Activated T-cell treated with anti-CD3 and anti-CD28 coated beads, Interleukin-2, amount 50 U/mL, for 24 hours (primary cell): Measurements from ENCODE around the gene CAPZA1.
A peak's percentile ranks its signal among the peaks of the same experiment; 100 is the strongest.

Experiments used
- DNase-seq: peaks from one replicate; pipeline ENCODE4 v3.0.0-alpha.2; 2020
- H3K27ac Mint-ChIP-seq: 2 replicates; pipeline ENCODE4 v1.8.0; 2020; ENCODE audit warnings: mild to moderate bottlenecking, mixed read lengths
- H3K27me3 Mint-ChIP-seq: 2 replicates; pipeline ENCODE4 v1.8.0; 2020; ENCODE audit warnings: mixed read lengths
- H3K36me3 Mint-ChIP-seq: 2 replicates; pipeline ENCODE4 v1.8.0; 2020; ENCODE audit warnings: low read depth, mixed read lengths
- H3K4me1 Mint-ChIP-seq: 2 replicates; pipeline ENCODE4 v1.8.0; 2020; ENCODE audit warnings: low read depth, mixed read lengths
- H3K4me3 Mint-ChIP-seq: 2 replicates; pipeline ENCODE4 v1.8.0; 2020; ENCODE audit warnings: mild to moderate bottlenecking, moderate library complexity, mixed read lengths
- H3K9me3 Mint-ChIP-seq: 2 replicates; pipeline ENCODE4 v1.8.0; 2020; ENCODE audit warnings: mixed read lengths

CAPZA1 gene

DNA sequence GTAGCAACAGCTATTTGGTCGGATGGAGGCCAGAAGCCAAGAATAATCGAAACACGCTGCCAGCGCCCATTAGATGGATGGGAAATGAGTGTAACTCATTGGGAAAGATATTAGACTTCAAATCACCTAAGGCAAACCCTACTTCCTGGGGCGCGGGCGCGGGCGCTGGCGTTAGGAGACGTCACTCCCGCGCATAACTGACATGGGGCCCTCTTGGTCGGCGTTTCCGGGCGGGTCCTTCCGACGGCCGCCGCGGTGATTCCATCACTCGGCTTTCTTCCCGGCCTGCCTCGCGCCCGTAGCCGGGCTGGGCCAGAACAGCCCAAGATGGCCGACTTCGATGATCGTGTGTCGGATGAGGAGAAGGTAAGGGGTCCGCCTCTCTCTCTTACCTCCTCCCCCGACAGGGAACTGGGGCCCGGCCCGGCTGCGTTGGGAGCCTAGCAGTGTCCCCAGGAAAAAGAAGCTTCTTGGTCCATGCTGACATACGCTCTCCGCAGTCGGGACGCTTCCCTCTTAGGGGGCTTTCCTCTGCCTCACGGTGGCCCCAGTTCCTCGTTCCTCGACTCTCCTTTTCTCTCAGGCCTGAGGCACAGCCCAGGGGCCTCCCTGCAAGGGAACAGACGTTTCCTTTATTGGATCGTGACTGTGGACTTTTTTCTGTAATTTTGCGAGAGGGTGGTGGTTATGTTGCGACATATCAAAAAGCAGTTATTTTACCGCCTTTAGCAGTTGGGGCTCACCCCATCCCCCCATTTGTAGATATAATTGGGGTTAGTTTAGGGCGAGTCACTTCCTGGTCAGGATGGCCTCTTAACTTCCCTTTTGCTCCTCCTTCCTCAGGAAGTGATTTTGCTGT, at the start of gene CAPZA1:
Gene CAPZA1 (plus strand): TSS at position 315 of the 859 bp plus-strand sequence. CDS start 13 bp downstream, at position 328.
- no peaks in the 10 kb centered on the region for H3K9me3 Mint-ChIP-seq
- H3K36me3 Mint-ChIP-seq: peaks cover 71% of the 10 kb centered on the region
- H3K27me3 Mint-ChIP-seq: no peaks in the 10 kb centered on the region
- peak within 1 kb of the TSS; percentile 99 for H3K27ac Mint-ChIP-seq
- H3K4me3 Mint-ChIP-seq: peak within 1 kb of the TSS; percentile 99
- H3K4me1 Mint-ChIP-seq: peaks cover 38% of the 10 kb centered on the region
- DNase-seq: peak; percentile 91

DNA sequence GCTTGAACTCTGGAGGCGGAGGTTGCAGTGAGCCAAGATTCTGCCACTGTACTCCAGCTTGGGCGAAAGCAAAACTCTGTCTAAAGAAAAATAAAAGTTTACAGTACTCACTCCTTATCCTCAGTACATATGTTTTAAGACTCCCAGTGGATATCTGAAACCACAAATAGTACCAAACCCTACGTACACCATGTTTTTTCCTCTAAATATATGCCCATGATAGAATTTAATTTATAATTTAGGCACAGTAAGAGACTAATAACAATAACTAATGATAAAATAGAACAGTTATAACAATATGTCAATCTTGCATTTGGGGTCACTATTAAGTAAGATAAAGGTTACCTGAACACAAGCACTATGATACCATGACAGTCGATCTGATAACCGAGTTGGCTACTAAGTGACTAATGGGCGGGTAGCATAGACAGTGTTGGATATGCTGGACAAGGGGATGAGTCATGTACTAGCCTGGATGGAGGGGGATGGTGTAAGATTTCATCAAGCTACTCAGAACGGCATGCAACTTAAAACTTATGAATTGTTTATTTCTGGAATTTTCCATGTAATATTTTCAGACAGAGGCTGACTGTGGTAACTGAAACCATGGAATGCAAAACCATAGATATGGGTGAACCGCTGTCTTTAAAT, 44.4 kb upstream of the CAPZA1 start:
- H3K27me3 Mint-ChIP-seq: no peaks in the 10 kb centered on the region
- no peaks in the 10 kb centered on the region for H3K4me1 Mint-ChIP-seq
- H3K9me3 Mint-ChIP-seq: no peaks in the 10 kb centered on the region
- peaks cover 53% of the 10 kb centered on the region for H3K36me3 Mint-ChIP-seq
- no peak for DNase-seq
- H3K27ac Mint-ChIP-seq: no peak overlapping the region
- no peak overlapping the region for H3K4me3 Mint-ChIP-seq

DNA sequence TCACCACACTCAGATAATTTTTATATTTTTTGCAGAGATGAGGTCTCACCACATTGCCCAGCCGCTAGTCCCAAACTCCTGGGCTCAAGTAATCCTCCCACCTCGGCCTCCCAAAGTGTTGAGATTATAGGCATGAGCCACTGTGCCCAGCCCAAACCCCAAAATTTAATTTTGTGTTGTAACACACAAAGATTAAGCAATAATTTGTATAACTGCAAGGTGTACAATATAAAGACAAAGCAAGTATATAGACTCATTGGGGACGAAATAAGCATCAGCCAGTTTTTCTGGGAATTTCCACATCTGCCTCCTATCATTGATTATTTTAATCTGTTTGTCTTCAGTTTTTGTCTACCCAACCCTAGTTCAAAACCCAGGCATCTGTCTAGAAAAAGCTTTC, 43.4 kb upstream of the CAPZA1 start:
- Mint-ChIP-seq H3K27ac (no peak overlapping the region), H3K27me3 (no peaks in the 10 kb centered on the region), H3K4me3 (no peak overlapping the region), H3K9me3 (no peaks in the 10 kb centered on the region), H3K36me3 (peaks cover 52% of the 10 kb centered on the region), H3K4me1 (no peaks in the 10 kb centered on the region)
- no peak for DNase-seq

- Mint-ChIP-seq H3K9me3 (no peaks in the 10 kb centered on the region), H3K27me3 (no peaks in the 10 kb centered on the region), H3K4me3 (no peak overlapping the region), H3K4me1 (no peaks in the 10 kb centered on the region), H3K36me3 (peaks cover 40% of the 10 kb centered on the region), H3K27ac (no peak overlapping the region)
- no peak for DNase-seq
Measured at GRCh38 chr1:112579801-112580510, 39.7 kb upstream of the CAPZA1 start.

DNA sequence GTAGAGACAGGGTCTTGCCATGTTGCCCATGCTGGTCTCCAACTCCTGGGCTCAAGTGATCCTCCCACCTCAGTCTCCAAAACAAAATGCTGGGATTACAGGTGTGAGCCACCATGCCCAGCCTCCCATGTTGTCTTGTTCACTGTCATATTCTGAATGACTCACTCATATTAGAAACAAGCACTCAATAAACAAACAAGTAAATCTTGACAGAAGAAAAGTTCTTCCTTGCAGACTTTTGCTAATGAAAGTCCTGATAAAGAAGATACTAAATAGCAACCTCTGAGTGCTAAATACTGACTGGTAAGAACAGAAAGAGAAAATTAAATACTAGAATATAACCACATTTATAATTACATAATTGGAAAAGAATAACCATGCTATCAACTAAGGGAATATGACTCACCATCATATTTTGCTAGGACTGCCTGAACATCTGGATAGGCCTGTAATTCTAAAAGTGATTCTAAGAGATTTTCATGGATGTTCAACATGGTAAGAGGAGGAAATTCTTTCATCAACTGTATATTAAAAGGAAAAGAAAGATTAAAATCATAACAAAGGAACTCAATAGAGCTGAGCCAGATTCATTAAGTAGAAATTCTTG, 37.9 kb upstream of the CAPZA1 start:
- peaks cover 24% of the 10 kb centered on the region for H3K36me3 Mint-ChIP-seq
- H3K9me3 Mint-ChIP-seq: no peaks in the 10 kb centered on the region
- no peak overlapping the region for H3K27ac Mint-ChIP-seq
- H3K4me1 Mint-ChIP-seq: no peaks in the 10 kb centered on the region
- no peak overlapping the region for H3K4me3 Mint-ChIP-seq
- H3K27me3 Mint-ChIP-seq: no peaks in the 10 kb centered on the region
- no peak for DNase-seq

GRCh38 chr1:112583366-112583765, 36.3 kb upstream of the CAPZA1 start:
- H3K9me3 Mint-ChIP-seq: no peaks in the 10 kb centered on the region
- no peak for DNase-seq
- H3K4me3 Mint-ChIP-seq: no peak overlapping the region
- no peak overlapping the region for H3K27ac Mint-ChIP-seq
- peaks cover 21% of the 10 kb centered on the region for H3K36me3 Mint-ChIP-seq
- H3K27me3 Mint-ChIP-seq: no peaks in the 10 kb centered on the region
- H3K4me1 Mint-ChIP-seq: no peaks in the 10 kb centered on the region

DNA sequence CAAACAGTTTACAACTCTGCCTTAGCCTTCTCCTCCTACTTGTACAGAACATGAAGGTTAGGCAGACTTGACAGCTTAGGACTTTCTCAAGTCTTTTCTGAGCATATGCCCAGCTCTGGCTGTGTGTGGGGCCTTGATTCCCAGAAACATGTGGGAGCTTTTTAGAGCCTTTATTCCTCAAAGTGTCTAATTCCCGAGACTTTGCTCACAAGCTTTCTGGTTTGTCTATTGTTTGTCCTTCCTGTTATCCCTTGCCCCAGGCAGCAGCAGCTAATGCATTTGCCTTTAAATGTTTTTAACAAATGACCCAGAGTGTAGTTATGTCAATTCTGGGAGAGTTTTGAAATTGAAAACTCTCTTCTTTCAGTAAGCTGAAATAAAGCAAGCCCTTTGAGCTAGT, 29.9 kb upstream of the CAPZA1 start:
- H3K4me3 Mint-ChIP-seq: no peak overlapping the region

GRCh38 chr1:112594208-112594876, 25.3 kb upstream of the CAPZA1 start:
- Mint-ChIP-seq H3K27ac (no peak overlapping the region), H3K27me3 (no peaks in the 10 kb centered on the region), H3K4me1 (no peaks in the 10 kb centered on the region), H3K36me3 (peaks cover 55% of the 10 kb centered on the region), H3K4me3 (no peak overlapping the region), H3K9me3 (peaks cover 2% of the 10 kb centered on the region)
- DNase-seq: no peak

More for the DNA sequence above, 29.9 kb upstream of the CAPZA1 start:
- DNase-seq: no peak
- Mint-ChIP-seq H3K36me3 (peaks cover 54% of the 10 kb centered on the region), H3K4me1 (no peaks in the 10 kb centered on the region), H3K9me3 (peaks cover 2% of the 10 kb centered on the region), H3K27me3 (no peaks in the 10 kb centered on the region), H3K27ac (no peak overlapping the region)

DNA sequence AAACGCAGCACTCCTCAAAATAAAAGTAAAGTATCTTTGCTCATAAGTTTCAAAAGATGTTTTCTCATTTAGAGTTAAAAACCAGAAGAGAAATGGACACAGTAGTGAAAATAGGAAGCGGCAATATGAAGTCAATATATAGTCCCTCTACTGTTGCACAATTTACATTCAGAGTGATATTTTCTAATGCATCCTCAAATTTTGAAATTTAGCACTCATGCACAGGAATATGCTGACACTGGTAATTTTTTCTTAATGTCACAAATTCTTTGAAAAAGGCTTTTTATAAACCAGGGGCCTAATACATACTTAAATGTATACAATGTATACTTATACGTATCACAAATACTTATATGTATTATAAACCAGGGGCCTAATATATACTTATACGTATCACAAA, 20.2 kb upstream of the CAPZA1 start:
- peaks cover 55% of the 10 kb centered on the region for H3K36me3 Mint-ChIP-seq
- DNase-seq: no peak
- H3K9me3 Mint-ChIP-seq: no peaks in the 10 kb centered on the region
- H3K27ac Mint-ChIP-seq: no peak overlapping the region
- H3K27me3 Mint-ChIP-seq: no peaks in the 10 kb centered on the region
- no peak overlapping the region for H3K4me3 Mint-ChIP-seq
- no peaks in the 10 kb centered on the region for H3K4me1 Mint-ChIP-seq

GRCh38 chr1:112603012-112603411, 16.6 kb upstream of the CAPZA1 start:
- Mint-ChIP-seq H3K4me3 (no peak overlapping the region), H3K9me3 (no peaks in the 10 kb centered on the region), H3K36me3 (peaks cover 67% of the 10 kb centered on the region), H3K4me1 (peaks cover 7% of the 10 kb centered on the region), H3K27me3 (no peaks in the 10 kb centered on the region), H3K27ac (no peak overlapping the region)
- DNase-seq: no peak

- Mint-ChIP-seq H3K9me3 (no peaks in the 10 kb centered on the region), H3K27ac (no peak overlapping the region), H3K36me3 (peaks cover 70% of the 10 kb centered on the region), H3K4me3 (no peak overlapping the region), H3K4me1 (peaks cover 7% of the 10 kb centered on the region), H3K27me3 (no peaks in the 10 kb centered on the region)
- no peak for DNase-seq
Measured at GRCh38 chr1:112603541-112603940, 16.1 kb upstream of the CAPZA1 start.

DNA sequence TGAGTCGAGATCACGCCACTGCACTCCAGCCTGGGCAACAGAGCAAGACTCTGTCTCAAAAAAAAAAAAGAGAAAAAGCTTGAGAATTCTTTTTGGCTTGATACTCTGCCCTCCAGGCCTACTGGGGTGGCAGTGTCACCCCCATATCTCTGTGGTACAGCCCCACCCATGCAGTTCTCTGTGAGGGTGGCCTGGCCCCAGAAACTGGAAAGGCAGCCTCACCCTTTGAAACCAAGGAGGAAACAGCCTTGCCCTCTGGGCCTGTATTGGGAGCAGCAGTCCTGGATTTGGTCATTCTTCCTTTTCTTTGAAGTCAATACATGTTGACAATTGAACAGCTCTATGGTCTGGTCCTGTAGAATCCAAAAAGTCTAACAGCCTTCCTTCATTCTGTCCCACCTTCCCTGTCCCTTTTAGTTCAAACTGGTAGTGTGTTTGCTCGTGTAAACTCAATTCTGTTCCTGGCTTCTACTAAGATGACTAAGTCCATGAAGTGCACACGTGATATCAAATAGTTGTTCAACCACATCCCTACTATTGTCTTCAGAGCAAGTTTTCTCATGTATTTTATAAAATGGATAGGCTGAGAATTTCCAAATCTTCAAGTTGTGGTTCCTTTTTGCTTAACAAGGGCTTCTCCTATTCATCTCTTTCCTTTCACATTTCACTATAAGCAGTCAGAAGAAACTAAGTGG, 13.9 kb upstream of the CAPZA1 start:
- H3K9me3 Mint-ChIP-seq: no peaks in the 10 kb centered on the region
- no peaks in the 10 kb centered on the region for H3K27me3 Mint-ChIP-seq
- no peak overlapping the region for H3K4me3 Mint-ChIP-seq
- no peak for DNase-seq
- H3K4me1 Mint-ChIP-seq: peaks cover 8% of the 10 kb centered on the region
- H3K27ac Mint-ChIP-seq: peak overlapping the region; percentile 31
- peaks cover 81% of the 10 kb centered on the region for H3K36me3 Mint-ChIP-seq

- H3K9me3 Mint-ChIP-seq: no peaks in the 10 kb centered on the region
- no peaks in the 10 kb centered on the region for H3K27me3 Mint-ChIP-seq
- peaks cover 14% of the 10 kb centered on the region for H3K4me1 Mint-ChIP-seq
- peaks cover 70% of the 10 kb centered on the region for H3K36me3 Mint-ChIP-seq
- no peak overlapping the region for H3K4me3 Mint-ChIP-seq
- no peak for DNase-seq
- H3K27ac Mint-ChIP-seq: no peak overlapping the region
Measured at GRCh38 chr1:112614460-112615065, 5.1 kb upstream of the CAPZA1 start.
